CD4-positive, alpha-beta T cell treated with Interleukin-6 for 4 hours (primary cell): ENCODE data around the gene CYP2S1.
"Not testable (repeated sequence)": the region's sequence is repeated elsewhere in the genome, so short reads cannot be mapped to it uniquely, and the experiment has no call there.

Source experiments
- DNase-seq: peaks from one replicate; pipeline ENCODE4 v3.0.0-alpha.2; 2020; ENCODE audit warnings: mixed read lengths

Gene CYP2S1

GRCh38 chr19:41192574-41193429 lies at the start of gene CYP2S1:
Gene CYP2S1 (plus strand): TSS chr19:41193219. CDS start chr19:41193265, 46 bp downstream.
- DNase-seq, result peak; percentile 19

- peak; percentile 94 for DNase-seq
Measured at GRCh38 chr19:41144403-41144802, 48.6 kb upstream of the CYP2S1 start.

- DNase-seq, result no peak
Measured at GRCh38 chr19:41149831-41150230, 43.2 kb upstream of the CYP2S1 start.

GRCh38 chr19:41150986-41151385 lies 42.0 kb upstream of the CYP2S1 start:
- DNase-seq, result not testable (repeated sequence)

- DNase-seq, result no peak
Measured at GRCh38 chr19:41154060-41154459, 39.0 kb upstream of the CYP2S1 start.

GRCh38 chr19:41156207-41156606 lies 36.8 kb upstream of the CYP2S1 start:
- DNase-seq, result no peak

GRCh38 chr19:41159881-41160280 lies 33.1 kb upstream of the CYP2S1 start:
- no peak for DNase-seq

- DNase-seq, result no peak
Measured at GRCh38 chr19:41161903-41162302, 31.1 kb upstream of the CYP2S1 start.

- DNase-seq, result no peak
Measured at GRCh38 chr19:41166944-41167804, 25.8 kb upstream of the CYP2S1 start.

GRCh38 chr19:41172297-41173164 lies 20.5 kb upstream of the CYP2S1 start:
- DNase-seq, result no peak

- no peak for DNase-seq
Measured at GRCh38 chr19:41174297-41174928, 18.6 kb upstream of the CYP2S1 start.

- DNase-seq, result peak; percentile 84
Measured at GRCh38 chr19:41175801-41176777, 16.9 kb upstream of the CYP2S1 start.

GRCh38 chr19:41180173-41180572 lies 12.8 kb upstream of the CYP2S1 start:
- DNase-seq, result not testable (repeated sequence)

- no peak for DNase-seq
Measured at GRCh38 chr19:41186971-41187883, 5.8 kb upstream of the CYP2S1 start.

- DNase-seq, result no peak
Measured at GRCh38 chr19:41187884-41188279, 5.1 kb upstream of the CYP2S1 start.

- no peak for DNase-seq
Measured at GRCh38 chr19:41189425-41190065, 3.5 kb upstream of the CYP2S1 start.

GRCh38 chr19:41193430-41194156 lies 574 bp downstream of the CYP2S1 start:
- DNase-seq, result no peak

- no peak for DNase-seq
Measured at GRCh38 chr19:41194157-41194552, 1.1 kb downstream of the CYP2S1 start.
